IPS-18a (cell line): ENCODE measurements around the gene ADAMTSL1.

Source experiments
- H3K27ac ChIP-seq: one replicate; pipeline ENCODE4 v1.5.1; 2013; ENCODE audit warnings: low read length
- H3K27me3 ChIP-seq: one replicate; pipeline ENCODE4 v1.6.1; 2013; ENCODE audit warnings: mild to moderate bottlenecking, low read length; ENCODE audit not compliant: control insufficient read depth, insufficient read depth
- H3K36me3 ChIP-seq: one replicate; pipeline ENCODE4 v1.6.1; 2013; ENCODE audit warnings: low read depth, low read length; ENCODE audit not compliant: control insufficient read depth
- H3K4me1 ChIP-seq: one replicate; pipeline ENCODE4 v1.6.1; 2013; ENCODE audit warnings: low read depth, low read length; ENCODE audit not compliant: control insufficient read depth
- H3K4me3 ChIP-seq: one replicate; pipeline ENCODE4 v1.5.1; 2013; ENCODE audit warnings: low read length
- H3K9ac ChIP-seq: one replicate; pipeline ENCODE4 v1.6.1; 2013; ENCODE audit warnings: mild to moderate bottlenecking, low read length, moderate library complexity
- H3K9me3 ChIP-seq: one replicate; pipeline ENCODE4 v1.6.1; 2013; ENCODE audit warnings: low read depth, low read length; ENCODE audit not compliant: control insufficient read depth

ADAMTSL1 gene

GRCh38 chr9:18776836-18777820 lies 303.2 kb downstream of the ADAMTSL1 start:
- H3K9ac ChIP-seq: no peak overlapping the region
- H3K4me1 ChIP-seq: no peaks in the 10 kb centered on the region
- H3K9me3 ChIP-seq: no peaks in the 10 kb centered on the region
- H3K36me3 ChIP-seq: no peaks in the 10 kb centered on the region
- H3K27me3 ChIP-seq: no peaks in the 10 kb centered on the region
- no peak overlapping the region for H3K27ac ChIP-seq
- H3K4me3 ChIP-seq: no peak overlapping the region

- Histone ChIP-seq H3K4me3 (no peak overlapping the region), H3K27ac (no peak overlapping the region), H3K27me3 (no peaks in the 10 kb centered on the region), H3K9me3 (no peaks in the 10 kb centered on the region), H3K9ac (no peak overlapping the region), H3K36me3 (no peaks in the 10 kb centered on the region), H3K4me1 (no peaks in the 10 kb centered on the region)
These were observed 304.2 kb downstream of the ADAMTSL1 start for GRCh38 chr9:18778147-18778546.

- H3K27ac ChIP-seq: no peak overlapping the region
- H3K36me3 ChIP-seq: no peaks in the 10 kb centered on the region
- no peaks in the 10 kb centered on the region for H3K27me3 ChIP-seq
- H3K9ac ChIP-seq: no peak overlapping the region
- no peaks in the 10 kb centered on the region for H3K4me1 ChIP-seq
- H3K9me3 ChIP-seq: no peaks in the 10 kb centered on the region
- no peak overlapping the region for H3K4me3 ChIP-seq
These were observed 304.9 kb downstream of the ADAMTSL1 start for GRCh38 chr9:18778846-18779245.

GRCh38 chr9:18783909-18784308 lies 310.0 kb downstream of the ADAMTSL1 start:
- Histone ChIP-seq H3K4me1 (no peaks in the 10 kb centered on the region), H3K27me3 (no peaks in the 10 kb centered on the region), H3K27ac (no peak overlapping the region), H3K36me3 (no peaks in the 10 kb centered on the region), H3K4me3 (no peak overlapping the region), H3K9me3 (no peaks in the 10 kb centered on the region), H3K9ac (no peak overlapping the region)

- H3K4me3 ChIP-seq: no peak overlapping the region
- no peaks in the 10 kb centered on the region for H3K4me1 ChIP-seq
- H3K27ac ChIP-seq: no peak overlapping the region
- H3K9ac ChIP-seq: no peak overlapping the region
- no peaks in the 10 kb centered on the region for H3K27me3 ChIP-seq
- H3K36me3 ChIP-seq: no peaks in the 10 kb centered on the region
- H3K9me3 ChIP-seq: no peaks in the 10 kb centered on the region
These were observed 311.7 kb downstream of the ADAMTSL1 start for GRCh38 chr9:18785604-18786003.

- Histone ChIP-seq H3K9me3 (no peaks in the 10 kb centered on the region), H3K36me3 (no peaks in the 10 kb centered on the region), H3K4me1 (peaks cover 2% of the 10 kb centered on the region), H3K27ac (no peak overlapping the region), H3K27me3 (no peaks in the 10 kb centered on the region), H3K4me3 (no peak overlapping the region), H3K9ac (no peak overlapping the region)
These were observed 312.2 kb downstream of the ADAMTSL1 start for GRCh38 chr9:18786196-18786595.

DNA sequence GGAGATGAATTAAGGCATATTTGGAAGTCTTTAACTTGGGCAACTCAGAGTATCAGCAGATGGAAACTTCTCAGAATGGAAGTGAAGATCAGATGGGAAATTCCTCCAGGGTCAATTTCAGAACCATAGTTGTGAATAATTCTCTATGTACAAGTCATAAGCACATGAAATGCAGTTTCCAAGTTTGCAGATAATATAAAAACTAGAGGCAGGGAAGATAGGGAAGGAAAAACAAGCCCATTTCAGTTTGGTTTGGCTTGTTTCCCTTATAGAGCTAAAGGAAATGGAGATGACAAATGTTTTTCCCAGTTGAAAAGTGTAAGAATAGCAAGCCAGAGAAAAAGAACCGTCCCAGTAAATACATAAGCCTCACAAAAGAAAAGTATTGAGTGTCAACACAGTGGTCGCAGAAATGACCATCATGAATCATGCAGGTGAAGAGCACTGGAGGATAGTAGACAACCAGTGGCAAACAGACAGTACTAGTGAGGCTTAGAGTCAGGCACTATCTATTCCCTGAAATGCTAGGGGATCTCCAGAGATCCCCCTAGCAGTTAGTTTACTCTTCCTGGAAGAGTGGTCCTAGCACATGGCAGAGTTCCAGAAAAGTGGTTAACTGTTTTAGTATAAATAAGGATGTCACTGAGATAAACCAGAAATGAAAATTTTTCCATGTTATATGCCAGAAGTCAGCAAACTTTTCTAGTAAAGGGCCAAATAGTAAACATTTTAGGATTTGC lies 313.1 kb downstream of the ADAMTSL1 start:
- peaks cover 2% of the 10 kb centered on the region for H3K4me1 ChIP-seq
- no peaks in the 10 kb centered on the region for H3K9me3 ChIP-seq
- no peaks in the 10 kb centered on the region for H3K36me3 ChIP-seq
- H3K4me3 ChIP-seq: no peak overlapping the region
- H3K27ac ChIP-seq: no peak overlapping the region
- no peak overlapping the region for H3K9ac ChIP-seq
- H3K27me3 ChIP-seq: no peaks in the 10 kb centered on the region

GRCh38 chr9:18788256-18788655 lies 314.3 kb downstream of the ADAMTSL1 start:
- Histone ChIP-seq H3K9me3 (no peaks in the 10 kb centered on the region), H3K27ac (no peak overlapping the region), H3K4me3 (no peak overlapping the region), H3K9ac (no peak overlapping the region), H3K27me3 (no peaks in the 10 kb centered on the region), H3K4me1 (peaks cover 2% of the 10 kb centered on the region), H3K36me3 (no peaks in the 10 kb centered on the region)

DNA sequence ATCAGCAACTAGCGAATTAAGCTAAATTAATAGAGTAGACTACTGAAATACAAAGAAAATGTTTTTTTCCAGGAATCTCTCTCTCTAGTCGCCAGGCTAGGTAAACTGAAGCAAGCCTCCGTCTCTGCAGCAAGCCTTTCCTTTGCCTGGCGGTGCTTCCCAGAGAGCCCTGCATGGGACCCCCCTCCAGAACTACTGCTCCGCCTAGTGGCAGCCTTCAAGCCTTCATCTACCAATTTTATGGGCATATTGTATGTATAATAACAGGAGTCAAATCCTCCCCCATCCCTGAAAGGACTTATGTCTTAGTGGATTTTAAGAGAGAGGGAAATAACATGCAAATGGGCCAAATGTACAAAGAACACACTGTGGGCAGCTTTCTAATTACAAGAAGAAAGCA lies 317.1 kb downstream of the ADAMTSL1 start:
- Histone ChIP-seq H3K36me3 (no peaks in the 10 kb centered on the region), H3K27me3 (no peaks in the 10 kb centered on the region), H3K9ac (no peak overlapping the region), H3K4me3 (no peak overlapping the region), H3K9me3 (no peaks in the 10 kb centered on the region), H3K27ac (no peak overlapping the region), H3K4me1 (peaks cover 2% of the 10 kb centered on the region)

GRCh38 chr9:18793122-18793521 lies 319.2 kb downstream of the ADAMTSL1 start:
- H3K4me3 ChIP-seq: no peak overlapping the region
- H3K27me3 ChIP-seq: no peaks in the 10 kb centered on the region
- no peaks in the 10 kb centered on the region for H3K9me3 ChIP-seq
- H3K4me1 ChIP-seq: peaks cover 2% of the 10 kb centered on the region
- H3K36me3 ChIP-seq: no peaks in the 10 kb centered on the region
- H3K27ac ChIP-seq: no peak overlapping the region
- H3K9ac ChIP-seq: no peak overlapping the region

GRCh38 chr9:18795947-18796671 lies 322.2 kb downstream of the ADAMTSL1 start:
- no peak overlapping the region for H3K4me3 ChIP-seq
- no peaks in the 10 kb centered on the region for H3K27me3 ChIP-seq
- H3K27ac ChIP-seq: no peak overlapping the region
- H3K36me3 ChIP-seq: no peaks in the 10 kb centered on the region
- H3K9me3 ChIP-seq: no peaks in the 10 kb centered on the region
- peaks cover 9% of the 10 kb centered on the region for H3K4me1 ChIP-seq
- no peak overlapping the region for H3K9ac ChIP-seq
